ENCODE measurements around the gene CMAS.
"Not testable (repeated sequence)": the region's sequence is repeated elsewhere in the genome, so short reads cannot be mapped to it uniquely, and the experiment has no call there.

CMAS gene

GRCh38 chr12:22047494-22047893, 1.5 kb downstream of the CMAS start:
- no peak for DNase-seq (ENCODE audit: low spot score)

- DNase-seq (ENCODE audit: low spot score), result no peak
These were observed 2.5 kb downstream of the CMAS start for GRCh38 chr12:22048351-22049041.

- DNase-seq (ENCODE audit: low spot score), result no peak
These were observed 4.1 kb downstream of the CMAS start for GRCh38 chr12:22050078-22050477.

GRCh38 chr12:22051114-22051698, 5.2 kb downstream of the CMAS start:
- no peak for DNase-seq (ENCODE audit: low spot score)

GRCh38 chr12:22052994-22053393, 7.0 kb downstream of the CMAS start:
- DNase-seq (ENCODE audit: low spot score), result not testable (repeated sequence)

GRCh38 chr12:22054155-22054554, 8.1 kb downstream of the CMAS start:
- DNase-seq (ENCODE audit: low spot score), result no peak

- DNase-seq (ENCODE audit: low spot score), result no peak
These were observed 10.6 kb downstream of the CMAS start for GRCh38 chr12:22056607-22057006.

- DNase-seq (ENCODE audit: low spot score), result no peak
These were observed 14.1 kb downstream of the CMAS start for GRCh38 chr12:22059976-22060647.

- DNase-seq (ENCODE audit: low spot score), result no peak
These were observed 18.9 kb downstream of the CMAS start for GRCh38 chr12:22064968-22065367.

- no peak for DNase-seq (ENCODE audit: low spot score)
These were observed 20.3 kb downstream of the CMAS start for GRCh38 chr12:22066310-22066709.

- no peak for DNase-seq (ENCODE audit: low spot score)
These were observed 23.8 kb downstream of the CMAS start for GRCh38 chr12:22069851-22070250.

GRCh38 chr12:22082190-22082701, 36.2 kb downstream of the CMAS start:
- no peak for DNase-seq (ENCODE audit: low spot score)

GRCh38 chr12:22083167-22083566, 37.1 kb downstream of the CMAS start:
- DNase-seq (ENCODE audit: low spot score), result no peak

- DNase-seq (ENCODE audit: low spot score), result no peak
These were observed 38.8 kb downstream of the CMAS start for GRCh38 chr12:22084852-22085251.

GRCh38 chr12:22088886-22089285, 42.9 kb downstream of the CMAS start:
- DNase-seq (ENCODE audit: low spot score), result no peak

GRCh38 chr12:22089486-22089885, 43.5 kb downstream of the CMAS start:
- no peak for DNase-seq (ENCODE audit: low spot score)

- not testable (repeated sequence) for DNase-seq (ENCODE audit: low spot score)
These were observed 53.0 kb downstream of the CMAS start for GRCh38 chr12:22099062-22099461.

- DNase-seq (ENCODE audit: low spot score), result peak; percentile 66
These were observed 55.1 kb downstream of the CMAS start for GRCh38 chr12:22100958-22101748.

GRCh38 chr12:22101749-22102243, 55.8 kb downstream of the CMAS start:
- peak; percentile 18 for DNase-seq (ENCODE audit: low spot score)

- DNase-seq (ENCODE audit: low spot score), result no peak
These were observed 57.4 kb downstream of the CMAS start for GRCh38 chr12:22103418-22103817.

- no peak for DNase-seq (ENCODE audit: low spot score)
These were observed 59.5 kb downstream of the CMAS start for GRCh38 chr12:22105542-22105941.

- DNase-seq (ENCODE audit: low spot score), result no peak
These were observed 64.2 kb downstream of the CMAS start for GRCh38 chr12:22110176-22110575.

Measured in iPS-NIHi11 (cell line).